NCI-H1436 treated with DMSO at 0.1 percent for 48 hours (cell line): ENCODE data around the gene KRT34.
"Not testable (repeated sequence)": the region's sequence is repeated elsewhere in the genome, so short reads cannot be mapped to it uniquely, and the experiment has no call there.

Experiments used
- DNase-seq: peaks from one replicate; lab custom pipeline; 2025; lab: John Stamatoyannopoulos, UW

KRT34 gene

GRCh38 chr17:41366070-41366469 lies 16.0 kb downstream of the KRT34 start:
- DNase-seq = no peak

GRCh38 chr17:41363881-41364280 lies 18.2 kb downstream of the KRT34 start:
- no peak for DNase-seq

- DNase-seq = no peak
Measured at GRCh38 chr17:41360296-41360995, 21.7 kb downstream of the KRT34 start.

GRCh38 chr17:41354536-41354935 lies 27.6 kb downstream of the KRT34 start:
- no peak for DNase-seq

GRCh38 chr17:41352597-41353366 lies 29.3 kb downstream of the KRT34 start:
- no peak for DNase-seq

- DNase-seq = no peak
Measured at GRCh38 chr17:41351177-41351576, 30.9 kb downstream of the KRT34 start.

- not testable (repeated sequence) for DNase-seq
Measured at GRCh38 chr17:41350381-41350878, 31.7 kb downstream of the KRT34 start, which contains the start of gene KRT33A. Gene KRT33A (minus strand): TSS chr17:41350828. CDS start chr17:41350767, 61 bp downstream.

- no peak for DNase-seq
Measured at GRCh38 chr17:41347869-41348760, 34.0 kb downstream of the KRT34 start.

- not testable (repeated sequence) for DNase-seq
Measured at GRCh38 chr17:41346421-41346820, 35.7 kb downstream of the KRT34 start.

- DNase-seq = no peak
Measured at GRCh38 chr17:41345992-41346391, 36.1 kb downstream of the KRT34 start.

GRCh38 chr17:41343029-41343428 lies 39.1 kb downstream of the KRT34 start:
- no peak for DNase-seq

GRCh38 chr17:41340934-41341861 lies 40.9 kb downstream of the KRT34 start:
- no peak for DNase-seq

GRCh38 chr17:41340494-41340893 lies 41.6 kb downstream of the KRT34 start:
- DNase-seq = no peak

GRCh38 chr17:41339571-41340172 lies 42.4 kb downstream of the KRT34 start:
- no peak for DNase-seq

GRCh38 chr17:41338961-41339485 lies 43.1 kb downstream of the KRT34 start:
- DNase-seq = no peak

- no peak for DNase-seq
Measured at GRCh38 chr17:41335747-41336146, 46.4 kb downstream of the KRT34 start.

GRCh38 chr17:41334385-41335305 lies 47.5 kb downstream of the KRT34 start:
- no peak for DNase-seq

GRCh38 chr17:41333836-41334235 lies 48.3 kb downstream of the KRT34 start:
- no peak for DNase-seq

GRCh38 chr17:41333098-41333497 lies 49.0 kb downstream of the KRT34 start:
- DNase-seq = no peak
